HepG2 (cell line): ENCODE measurements around the gene PRKAG1. TPM values are rescaled to one million over a fixed set of nuclear protein-coding genes. Genes with fewer than 3 reads are reported as not detected.

Experiments
- GABPB1 ChIP-seq: IDR thresholded peaks from 2 replicates; pipeline ENCODE4 v1.6.1; 2016; ENCODE audit warnings: mild to moderate bottlenecking, missing genetic modification reagents, moderate library complexity, missing compliant biosample characterization
- KDM6A ChIP-seq: IDR thresholded peaks from 2 replicates; pipeline ENCODE4 v1.6.1; 2016; ENCODE audit warnings: low read depth
- NCOA1 ChIP-seq: sonication (generic); formaldehyde crosslinking; IDR thresholded peaks from 2 replicates; pipeline ENCODE4 v1.9.0; 2021; ENCODE audit warnings: missing genetic modification reagents
- NFRKB ChIP-seq: fragments of 450-650 bp; IDR thresholded peaks from 2 replicates; pipeline ENCODE4 v1.6.1; 2017
- NONO ChIP-seq, 2 experiments: fragments of 450-650 bp in 1 of 2; sonication (generic) in 1 of 2; formaldehyde crosslinking in 1 of 2; IDR thresholded peaks in 1 of 2; conservative IDR thresholded peaks in 1 of 2; 2 replicates each; pipeline versions ENCODE4 v1.6.1 to v1.8.0; 2017 to 2022; ENCODE audit warnings: mild to moderate bottlenecking in 1 of 2, missing genetic modification reagents in 1 of 2, moderate library complexity in 1 of 2
- SOX6 ChIP-seq, 2 experiments: fragments of 450-650 bp in 1 of 2; sonication (generic) in 1 of 2; formaldehyde crosslinking in 1 of 2; IDR thresholded peaks; 2 replicates each; pipeline versions ENCODE4 v1.4.0 to v1.6.1; 2017 to 2020; ENCODE audit warnings: antibody characterized with exemption in 1 of 2, mild to moderate bottlenecking in 1 of 2, missing genetic modification reagents in 1 of 2
- ZMYM2 ChIP-seq: sonication (generic); formaldehyde crosslinking; IDR thresholded peaks from 2 replicates; pipeline ENCODE4 v1.8.0; 2022; ENCODE audit warnings: mild to moderate bottlenecking, missing genetic modification reagents
- ZNF225 ChIP-seq: sonication (generic); formaldehyde crosslinking; IDR thresholded peaks from 2 replicates; pipeline ENCODE4 v1.4.0; 2020; ENCODE audit warnings: mild to moderate bottlenecking, missing genetic modification reagents
- ZNF432 ChIP-seq: sonication (generic); formaldehyde crosslinking; IDR thresholded peaks from 2 replicates; pipeline ENCODE4 v1.5.0; 2020; ENCODE audit warnings: missing genetic modification reagents, mild to moderate bottlenecking, borderline replicate concordance
- polyA plus RNA-seq, 8 experiments: library from polyadenylated mRNA; depleted of rRNA in 3 of 8; stranded (reverse) in 7 of 8; unstranded in 1 of 8; fragments of >200 nt; fragmentation: Illumina TruSeq in 4 of 8; extraction: Trizol in 4 of 8; gene quantifications; 2 replicates each; pipeline versions ENCODE4 v1.2.1 to v1.2.3, GENCODE V29; 2011 to 2016; ENCODE audit warnings: low read depth in 4 of 8, missing spikeins in 1 of 8, mixed read lengths in 1 of 8; ENCODE audit not compliant: insufficient read depth in 1 of 8
- total RNA-seq, 5 experiments: library from RNA; depleted of rRNA; stranded (reverse); fragments of >200 nt; fragmentation: Illumina TruSeq; extraction: Trizol; gene quantifications; 2 replicates each; pipeline ENCODE4 v1.2.3, GENCODE V29; 2016; ENCODE audit warnings: low read depth in 1 of 5
- TF ChIP-seq, protein P1 (sequence below): sonication (generic); formaldehyde crosslinking; IDR thresholded peaks from 2 replicates; pipeline ENCODE4 v1.4.0; 2020; ENCODE audit warnings: missing genetic modification reagents
- TF ChIP-seq, protein P2 (sequence below): sonication (generic); formaldehyde crosslinking; IDR thresholded peaks from 2 replicates; pipeline ENCODE4 v1.9.0; 2022; ENCODE audit warnings: missing genetic modification reagents, mild to moderate bottlenecking, borderline replicate concordance
- TF ChIP-seq, protein P3 (sequence below): sonication (generic); formaldehyde crosslinking; IDR thresholded peaks from 2 replicates; pipeline ENCODE4 v1.4.0; 2020; ENCODE audit warnings: missing genetic modification reagents, mild to moderate bottlenecking, borderline replicate concordance
- TF ChIP-seq, protein P4 (sequence below): sonication (generic); formaldehyde crosslinking; IDR thresholded peaks from 2 replicates; pipeline ENCODE4 v1.9.0; 2021; ENCODE audit warnings: missing genetic modification reagents, borderline replicate concordance
- TF ChIP-seq, protein P5 (sequence below): sonication (generic); formaldehyde crosslinking; IDR thresholded peaks from 2 replicates; pipeline ENCODE4 v1.4.0; 2020; ENCODE audit warnings: mild to moderate bottlenecking, missing genetic modification reagents

The PRKAG1 gene
- total and polyA plus RNA-seq, 2 of the 13 experiments (the other 11 are each of a cell fraction or from before 2014, with no cell fraction given): 26.1 to 32.8 TPM

DNA sequence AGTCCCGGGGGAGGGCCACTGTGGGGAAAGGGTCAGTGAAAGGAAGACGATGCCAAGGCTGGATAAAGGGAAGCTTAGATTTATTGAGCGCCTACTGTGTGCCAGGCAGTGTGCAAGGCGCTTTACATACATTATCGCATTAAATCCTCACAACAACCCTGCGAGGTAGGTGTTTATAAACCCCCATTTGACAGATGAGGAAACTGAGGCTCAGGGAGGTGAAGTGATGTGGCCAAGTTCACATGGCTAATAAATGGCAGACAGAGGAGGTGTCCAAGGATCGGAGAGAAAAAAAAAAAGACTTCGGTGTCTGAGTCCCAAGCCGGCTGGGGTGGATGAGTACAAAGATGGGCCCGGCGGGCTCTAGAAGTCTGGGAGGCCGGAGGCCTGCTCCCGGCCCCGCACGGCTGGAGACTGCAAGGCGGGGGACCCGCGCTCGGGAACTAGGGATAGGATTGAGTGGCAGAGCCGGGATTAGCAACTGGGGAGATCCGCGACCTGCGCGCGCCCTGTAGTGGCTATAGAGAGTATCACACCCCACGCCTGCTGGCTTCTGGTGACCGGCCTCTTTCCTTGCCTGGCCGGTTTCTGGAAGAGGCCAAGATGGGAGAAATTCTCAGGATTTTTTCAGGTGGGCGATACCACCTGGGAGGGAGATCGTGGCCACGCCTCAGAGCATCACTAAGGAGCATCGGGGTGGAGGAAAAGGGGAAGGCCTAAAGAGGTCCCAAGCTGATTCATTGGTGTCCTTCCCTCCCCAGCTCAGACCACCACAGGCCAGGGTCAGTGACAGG, 23.3 kb downstream of the PRKAG1 start (continued):
- TF ChIP-seq, protein P1, sequence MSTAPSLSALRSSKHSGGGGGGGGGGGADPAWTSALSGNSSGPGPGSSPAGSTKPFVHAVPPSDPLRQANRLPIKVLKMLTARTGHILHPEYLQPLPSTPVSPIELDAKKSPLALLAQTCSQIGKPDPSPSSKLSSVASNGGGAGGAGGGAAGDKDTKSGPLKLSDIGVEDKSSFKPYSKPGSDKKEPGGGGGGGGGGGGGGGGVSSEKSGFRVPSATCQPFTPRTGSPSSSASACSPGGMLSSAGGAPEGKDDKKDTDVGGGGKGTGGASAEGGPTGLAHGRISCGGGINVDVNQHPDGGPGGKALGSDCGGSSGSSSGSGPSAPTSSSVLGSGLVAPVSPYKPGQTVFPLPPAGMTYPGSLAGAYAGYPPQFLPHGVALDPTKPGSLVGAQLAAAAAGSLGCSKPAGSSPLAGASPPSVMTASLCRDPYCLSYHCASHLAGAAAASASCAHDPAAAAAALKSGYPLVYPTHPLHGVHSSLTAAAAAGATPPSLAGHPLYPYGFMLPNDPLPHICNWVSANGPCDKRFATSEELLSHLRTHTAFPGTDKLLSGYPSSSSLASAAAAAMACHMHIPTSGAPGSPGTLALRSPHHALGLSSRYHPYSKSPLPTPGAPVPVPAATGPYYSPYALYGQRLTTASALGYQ (CRISPR knock-in tag): no peak
- no peak for TF ChIP-seq ZNF225 (CRISPR knock-in tag)
- no peak for TF ChIP-seq ZNF432
- TF ChIP-seq KDM6A (CRISPR knock-in tag): no peak
- TF ChIP-seq, protein P2, sequence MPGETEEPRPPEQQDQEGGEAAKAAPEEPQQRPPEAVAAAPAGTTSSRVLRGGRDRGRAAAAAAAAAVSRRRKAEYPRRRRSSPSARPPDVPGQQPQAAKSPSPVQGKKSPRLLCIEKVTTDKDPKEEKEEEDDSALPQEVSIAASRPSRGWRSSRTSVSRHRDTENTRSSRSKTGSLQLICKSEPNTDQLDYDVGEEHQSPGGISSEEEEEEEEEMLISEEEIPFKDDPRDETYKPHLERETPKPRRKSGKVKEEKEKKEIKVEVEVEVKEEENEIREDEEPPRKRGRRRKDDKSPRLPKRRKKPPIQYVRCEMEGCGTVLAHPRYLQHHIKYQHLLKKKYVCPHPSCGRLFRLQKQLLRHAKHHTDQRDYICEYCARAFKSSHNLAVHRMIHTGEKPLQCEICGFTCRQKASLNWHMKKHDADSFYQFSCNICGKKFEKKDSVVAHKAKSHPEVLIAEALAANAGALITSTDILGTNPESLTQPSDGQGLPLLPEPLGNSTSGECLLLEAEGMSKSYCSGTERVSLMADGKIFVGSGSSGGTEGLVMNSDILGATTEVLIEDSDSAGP (CRISPR knock-in tag): peak; percentile 39; the same call in 1 of the 2 replicates
- TF ChIP-seq NCOA1: no peak
- no peak for TF ChIP-seq ZMYM2 (CRISPR knock-in tag)
- TF ChIP-seq, protein P3, sequence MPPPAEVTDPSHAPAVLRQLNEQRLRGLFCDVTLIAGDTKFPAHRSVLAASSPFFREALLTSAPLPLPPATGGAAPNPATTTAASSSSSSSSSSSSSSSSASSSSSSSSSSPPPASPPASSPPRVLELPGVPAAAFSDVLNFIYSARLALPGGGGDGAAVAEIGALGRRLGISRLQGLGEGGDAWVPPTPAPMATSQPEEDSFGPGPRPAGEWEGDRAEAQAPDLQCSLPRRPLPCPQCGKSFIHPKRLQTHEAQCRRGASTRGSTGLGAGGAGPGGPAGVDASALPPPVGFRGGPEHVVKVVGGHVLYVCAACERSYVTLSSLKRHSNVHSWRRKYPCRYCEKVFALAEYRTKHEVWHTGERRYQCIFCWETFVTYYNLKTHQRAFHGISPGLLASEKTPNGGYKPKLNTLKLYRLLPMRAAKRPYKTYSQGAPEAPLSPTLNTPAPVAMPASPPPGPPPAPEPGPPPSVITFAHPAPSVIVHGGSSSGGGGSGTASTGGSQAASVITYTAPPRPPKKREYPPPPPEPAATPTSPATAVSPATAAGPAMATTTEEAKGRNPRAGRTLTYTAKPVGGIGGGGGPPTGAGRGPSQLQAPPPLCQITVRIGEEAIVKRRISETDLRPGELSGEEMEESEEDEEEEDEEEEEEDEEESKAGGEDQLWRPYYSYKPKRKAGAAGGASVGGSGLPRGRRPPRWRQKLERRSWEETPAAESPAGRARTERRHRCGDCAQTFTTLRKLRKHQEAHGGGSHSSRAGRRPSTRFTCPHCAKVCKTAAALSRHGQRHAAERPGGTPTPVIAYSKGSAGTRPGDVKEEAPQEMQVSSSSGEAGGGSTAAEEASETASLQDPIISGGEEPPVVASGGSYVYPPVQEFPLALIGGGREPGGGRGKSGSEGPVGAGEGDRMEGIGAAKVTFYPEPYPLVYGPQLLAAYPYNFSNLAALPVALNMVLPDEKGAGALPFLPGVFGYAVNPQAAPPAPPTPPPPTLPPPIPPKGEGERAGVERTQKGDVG (CRISPR knock-in tag): no peak
- TF ChIP-seq SOX6 (IDR thresholded peaks at IDR 0.05): no peak
- TF ChIP-seq SOX6 (CRISPR knock-in tag; IDR thresholded peaks at IDR 0.05): 0 out of 2 replicates have a peak, but pooled peaks have one; percentile 18
- no peak for TF ChIP-seq NFRKB
- TF ChIP-seq, protein P4, sequence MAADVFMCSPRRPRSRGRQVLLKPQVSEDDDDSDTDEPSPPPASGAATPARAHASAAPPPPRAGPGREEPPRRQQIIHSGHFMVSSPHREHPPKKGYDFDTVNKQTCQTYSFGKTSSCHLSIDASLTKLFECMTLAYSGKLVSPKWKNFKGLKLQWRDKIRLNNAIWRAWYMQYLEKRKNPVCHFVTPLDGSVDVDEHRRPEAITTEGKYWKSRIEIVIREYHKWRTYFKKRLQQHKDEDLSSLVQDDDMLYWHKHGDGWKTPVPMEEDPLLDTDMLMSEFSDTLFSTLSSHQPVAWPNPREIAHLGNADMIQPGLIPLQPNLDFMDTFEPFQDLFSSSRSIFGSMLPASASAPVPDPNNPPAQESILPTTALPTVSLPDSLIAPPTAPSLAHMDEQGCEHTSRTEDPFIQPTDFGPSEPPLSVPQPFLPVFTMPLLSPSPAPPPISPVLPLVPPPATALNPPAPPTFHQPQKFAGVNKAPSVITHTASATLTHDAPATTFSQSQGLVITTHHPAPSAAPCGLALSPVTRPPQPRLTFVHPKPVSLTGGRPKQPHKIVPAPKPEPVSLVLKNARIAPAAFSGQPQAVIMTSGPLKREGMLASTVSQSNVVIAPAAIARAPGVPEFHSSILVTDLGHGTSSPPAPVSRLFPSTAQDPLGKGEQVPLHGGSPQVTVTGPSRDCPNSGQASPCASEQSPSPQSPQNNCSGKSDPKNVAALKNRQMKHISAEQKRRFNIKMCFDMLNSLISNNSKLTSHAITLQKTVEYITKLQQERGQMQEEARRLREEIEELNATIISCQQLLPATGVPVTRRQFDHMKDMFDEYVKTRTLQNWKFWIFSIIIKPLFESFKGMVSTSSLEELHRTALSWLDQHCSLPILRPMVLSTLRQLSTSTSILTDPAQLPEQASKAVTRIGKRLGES (CRISPR knock-in tag): no peak
- TF ChIP-seq, protein P5, sequence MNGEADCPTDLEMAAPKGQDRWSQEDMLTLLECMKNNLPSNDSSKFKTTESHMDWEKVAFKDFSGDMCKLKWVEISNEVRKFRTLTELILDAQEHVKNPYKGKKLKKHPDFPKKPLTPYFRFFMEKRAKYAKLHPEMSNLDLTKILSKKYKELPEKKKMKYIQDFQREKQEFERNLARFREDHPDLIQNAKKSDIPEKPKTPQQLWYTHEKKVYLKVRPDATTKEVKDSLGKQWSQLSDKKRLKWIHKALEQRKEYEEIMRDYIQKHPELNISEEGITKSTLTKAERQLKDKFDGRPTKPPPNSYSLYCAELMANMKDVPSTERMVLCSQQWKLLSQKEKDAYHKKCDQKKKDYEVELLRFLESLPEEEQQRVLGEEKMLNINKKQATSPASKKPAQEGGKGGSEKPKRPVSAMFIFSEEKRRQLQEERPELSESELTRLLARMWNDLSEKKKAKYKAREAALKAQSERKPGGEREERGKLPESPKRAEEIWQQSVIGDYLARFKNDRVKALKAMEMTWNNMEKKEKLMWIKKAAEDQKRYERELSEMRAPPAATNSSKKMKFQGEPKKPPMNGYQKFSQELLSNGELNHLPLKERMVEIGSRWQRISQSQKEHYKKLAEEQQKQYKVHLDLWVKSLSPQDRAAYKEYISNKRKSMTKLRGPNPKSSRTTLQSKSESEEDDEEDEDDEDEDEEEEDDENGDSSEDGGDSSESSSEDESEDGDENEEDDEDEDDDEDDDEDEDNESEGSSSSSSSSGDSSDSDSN (CRISPR knock-in tag): peak; percentile 47
- no peak for TF ChIP-seq NONO (IDR thresholded peaks at IDR 0.05)
- TF ChIP-seq NONO (CRISPR knock-in tag; conservative IDR thresholded peaks at IDR 0.05): no peak
- TF ChIP-seq GABPB1 (CRISPR knock-in tag): no peak
